Activated T-cell treated with anti-CD3 and anti-CD28 coated beads for 1 hour (primary cell): ENCODE data around the gene FAM234B.

Experiments
- DNase-seq: peaks from one replicate; pipeline ENCODE4 v3.0.0-alpha.2; 2020; ENCODE audit warnings: low read depth

FAM234B gene

GRCh38 chr12:13044002-13044905, at the start of gene FAM234B:
TSS of gene FAM234B (plus strand) at chr12:13044381. CDS start at chr12:13044404, 23 bp downstream.
- peak; percentile 70 for DNase-seq

GRCh38 chr12:12995088-12995487, 49.1 kb upstream of the FAM234B start:
- DNase-seq: no peak

GRCh38 chr12:12996209-12996608, 48.0 kb upstream of the FAM234B start:
- DNase-seq: no peak

GRCh38 chr12:12997156-12997555, 47.0 kb upstream of the FAM234B start:
- DNase-seq: no peak

- DNase-seq: no peak
These were observed 46.4 kb upstream of the FAM234B start for GRCh38 chr12:12997734-12998133.

GRCh38 chr12:12998248-12998647, 45.9 kb upstream of the FAM234B start:
- DNase-seq: no peak

- DNase-seq: no peak
These were observed 44.8 kb upstream of the FAM234B start for GRCh38 chr12:12999271-12999958.

GRCh38 chr12:12999959-13000615, 44.1 kb upstream of the FAM234B start, which contains the start of gene HEBP1:
TSS of gene HEBP1 (minus strand) at chr12:13000265. CDS start at chr12:13000114, 151 bp downstream.
- peak; percentile 97 for DNase-seq

GRCh38 chr12:13000616-13000924, 43.6 kb upstream of the FAM234B start:
- DNase-seq: no peak

- DNase-seq: peak; percentile 17
These were observed 43.0 kb upstream of the FAM234B start for GRCh38 chr12:13000925-13001774.

- DNase-seq: no peak
These were observed 42.5 kb upstream of the FAM234B start for GRCh38 chr12:13001775-13002040.

GRCh38 chr12:13002301-13003097, 41.7 kb upstream of the FAM234B start:
- no peak for DNase-seq

GRCh38 chr12:13004361-13004760, 39.8 kb upstream of the FAM234B start:
- DNase-seq: no peak

- DNase-seq: no peak
These were observed 39.2 kb upstream of the FAM234B start for GRCh38 chr12:13004986-13005385.

- DNase-seq: no peak
These were observed 38.5 kb upstream of the FAM234B start for GRCh38 chr12:13005649-13006048.

- no peak for DNase-seq
These were observed 36.5 kb upstream of the FAM234B start for GRCh38 chr12:13007496-13008233.

- no peak for DNase-seq
These were observed 35.3 kb upstream of the FAM234B start for GRCh38 chr12:13008741-13009380.

- no peak for DNase-seq
These were observed 33.1 kb upstream of the FAM234B start for GRCh38 chr12:13011098-13011497.

- no peak for DNase-seq
These were observed 21.3 kb upstream of the FAM234B start for GRCh38 chr12:13022851-13023271.
